Measurements from ENCODE around the gene AWAT2.

The AWAT2 gene

GRCh38 chrX:70049925-70050324 is at the start of gene AWAT2:
Gene AWAT2, minus strand, starts transcription at chrX:70049938. Its CDS starts 6 bp downstream, at chrX:70049932.
- TF ChIP-seq CTCF (IDR thresholded peaks at IDR 0.05; ENCODE audit: extremely low read depth, missing control alignments), result no peak
- no peak for DNase-seq (ENCODE audit: low spot score)

GRCh38 chrX:70096052-70096451 is 46.3 kb upstream of the AWAT2 start:
- TF ChIP-seq CTCF (IDR thresholded peaks at IDR 0.05; ENCODE audit: extremely low read depth, missing control alignments), result no peak
- DNase-seq (ENCODE audit: low spot score), result no peak

GRCh38 chrX:70092247-70092646 is 42.5 kb upstream of the AWAT2 start:
- DNase-seq (ENCODE audit: low spot score), result no peak
- TF ChIP-seq CTCF (IDR thresholded peaks at IDR 0.05; ENCODE audit: extremely low read depth, missing control alignments), result no peak

- no peak for TF ChIP-seq CTCF (IDR thresholded peaks at IDR 0.05; ENCODE audit: extremely low read depth, missing control alignments)
- DNase-seq (ENCODE audit: low spot score), result no peak
Observed at GRCh38 chrX:70089604-70090297, 40.0 kb upstream of the AWAT2 start.

- no peak for TF ChIP-seq CTCF (IDR thresholded peaks at IDR 0.05; ENCODE audit: extremely low read depth, missing control alignments)
- DNase-seq (ENCODE audit: low spot score), result no peak
Observed at GRCh38 chrX:70088751-70089150, 39.0 kb upstream of the AWAT2 start.

- no peak for DNase-seq (ENCODE audit: low spot score)
- TF ChIP-seq CTCF (IDR thresholded peaks at IDR 0.05; ENCODE audit: extremely low read depth, missing control alignments), result no peak
Observed at GRCh38 chrX:70087857-70088630, 38.3 kb upstream of the AWAT2 start.

GRCh38 chrX:70084592-70085240 is 35.0 kb upstream of the AWAT2 start:
- TF ChIP-seq CTCF (IDR thresholded peaks at IDR 0.05; ENCODE audit: extremely low read depth, missing control alignments), result no peak
- DNase-seq (ENCODE audit: low spot score), result no peak

All from GM20000 (cell line).